Stimulated activated CD4-positive, alpha-beta T cell treated with anti-CD3 and anti-CD28 coated beads, Interleukin-4, amount 100 ng/mL, for 24 hours (primary cell): ENCODE measurements around the gene ANP32A.
"Not testable (repeated sequence)": the region's sequence is repeated elsewhere in the genome, so short reads cannot be mapped to it uniquely, and the experiment has no call there.

Experiments used
- DNase-seq: peaks from one replicate; pipeline ENCODE4 v3.0.0-alpha.2; 2020

The ANP32A gene

GRCh38 chr15:68820295-68821189 lies at the start of gene ANP32A:
TSS of gene ANP32A (minus strand) at chr15:68820895. CDS start at chr15:68820751, 144 bp downstream.
- DNase-seq: peak; percentile 97

- DNase-seq: no peak
Measured at GRCh38 chr15:68868296-68868695, 47.6 kb upstream of the ANP32A start.

- DNase-seq: no peak
Measured at GRCh38 chr15:68862415-68862814, 41.7 kb upstream of the ANP32A start.

- not testable (repeated sequence) for DNase-seq
Measured at GRCh38 chr15:68858666-68859065, 38.0 kb upstream of the ANP32A start.

GRCh38 chr15:68857443-68857842 lies 36.7 kb upstream of the ANP32A start:
- not testable (repeated sequence) for DNase-seq

GRCh38 chr15:68852461-68852860 lies 31.8 kb upstream of the ANP32A start:
- DNase-seq: no peak

- DNase-seq: no peak
Measured at GRCh38 chr15:68851971-68852370, 31.3 kb upstream of the ANP32A start.

- DNase-seq: no peak
Measured at GRCh38 chr15:68849497-68849896, 28.8 kb upstream of the ANP32A start.

- no peak for DNase-seq
Measured at GRCh38 chr15:68846851-68847439, 26.2 kb upstream of the ANP32A start.

GRCh38 chr15:68844856-68845550 lies 24.3 kb upstream of the ANP32A start:
- no peak for DNase-seq

GRCh38 chr15:68843425-68844311 lies 23.0 kb upstream of the ANP32A start:
- DNase-seq: peak; percentile 23

GRCh38 chr15:68842958-68843357 lies 22.3 kb upstream of the ANP32A start:
- DNase-seq: no peak

- DNase-seq: no peak
Measured at GRCh38 chr15:68834346-68834745, 13.7 kb upstream of the ANP32A start.

GRCh38 chr15:68833700-68834331 lies 13.1 kb upstream of the ANP32A start:
- no peak for DNase-seq

GRCh38 chr15:68830141-68830785 lies 9.6 kb upstream of the ANP32A start:
- no peak for DNase-seq

GRCh38 chr15:68829068-68829467 lies 8.4 kb upstream of the ANP32A start:
- DNase-seq: peak; percentile 18

- DNase-seq: no peak
Measured at GRCh38 chr15:68823561-68823960, 2.9 kb upstream of the ANP32A start.

- no peak for DNase-seq
Measured at GRCh38 chr15:68822818-68823217, 2.1 kb upstream of the ANP32A start.

GRCh38 chr15:68821841-68822381 lies 1.2 kb upstream of the ANP32A start:
- peak; percentile 20 for DNase-seq

- DNase-seq: peak; percentile 17
Measured at GRCh38 chr15:68821190-68821840, 620 bp upstream of the ANP32A start.
